Hematopoietic multipotent progenitor cell (in vitro differentiated cells): ENCODE measurements around the gene DNM1. TPM values are rescaled to one million over a fixed set of nuclear protein-coding genes. Genes with fewer than 3 reads are reported as not detected.
"Not testable (repeated sequence)": the region's sequence is repeated elsewhere in the genome, so short reads cannot be mapped to it uniquely, and the experiment has no call there.

ENCODE experiments used
- DNase-seq, 3 donors: peaks; one replicate each; pipeline ENCODE4 v3.0.0-alpha.2; 2011 to 2015; ENCODE audit warnings: low read depth in 2 of 3, low spot score in 2 of 3
- total RNA-seq: library from RNA; depleted of rRNA; stranded (reverse); fragments of >200 nt; gene quantifications from one replicate; pipeline ENCODE4 v1.2.3, GENCODE V29; 2012

Gene DNM1
- total RNA-seq, 1 donor: 11.0 TPM

DNA sequence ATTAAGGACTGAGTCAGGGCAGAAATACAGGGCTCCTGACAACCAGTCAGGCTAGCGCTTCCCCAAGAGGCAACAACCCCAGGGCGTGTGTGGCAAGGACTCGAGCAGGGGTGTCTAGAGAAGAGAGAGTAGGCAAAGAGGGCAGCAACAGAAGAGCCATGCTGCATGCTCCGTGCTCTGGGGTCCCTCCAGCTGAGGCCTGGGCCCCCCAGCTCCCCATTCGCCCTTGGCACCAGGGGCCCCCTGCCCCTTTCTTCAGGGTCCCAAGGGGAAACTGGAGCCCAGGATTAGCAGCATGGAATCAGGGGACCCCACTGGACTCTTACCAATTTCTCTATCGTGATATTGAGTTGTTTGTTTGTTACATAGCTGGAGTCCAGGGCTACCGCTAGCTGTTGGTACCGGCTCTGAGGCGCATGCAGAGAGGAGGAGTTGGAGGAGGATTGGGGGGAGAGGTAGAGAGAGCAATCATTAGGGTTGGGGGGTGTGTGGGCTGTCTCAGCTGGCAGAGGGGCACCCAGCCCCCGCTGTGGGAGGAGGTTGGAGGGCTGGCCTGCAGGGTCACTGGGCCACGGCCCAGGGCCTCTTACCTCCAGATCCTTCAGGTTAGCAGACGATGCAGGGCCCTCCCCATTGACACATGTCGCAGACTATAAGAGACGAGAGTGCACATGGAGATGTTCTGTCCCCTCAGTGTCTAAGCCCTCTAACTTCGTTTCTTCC is 63.9 kb downstream of the DNM1 start:
- DNase-seq: no peak

DNA sequence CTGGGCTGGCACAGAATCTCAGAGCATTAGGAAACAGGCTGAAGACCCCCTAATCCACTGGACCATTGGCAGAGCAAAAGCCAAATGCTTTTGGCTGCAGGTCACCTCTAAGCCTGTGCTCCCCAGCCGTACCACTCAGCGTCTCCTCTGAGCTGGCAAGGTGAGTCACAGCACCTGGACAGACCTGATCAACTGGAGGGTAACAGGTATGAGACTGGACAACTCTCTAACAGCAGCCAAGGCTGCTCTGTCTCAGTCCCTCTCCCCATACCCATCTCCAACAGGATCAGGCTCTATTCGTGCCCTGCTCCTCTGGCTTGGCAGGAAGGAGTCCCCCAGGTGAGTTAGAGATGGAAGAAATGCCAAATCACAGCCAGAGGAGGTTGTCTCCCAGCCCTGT is 67.9 kb downstream of the DNM1 start:
- DNase-seq: no peak

GRCh38 chr9:128271512-128271911 is 68.3 kb downstream of the DNM1 start:
- DNase-seq: no peak

GRCh38 chr9:128274245-128274644 is 71.1 kb downstream of the DNM1 start:
- DNase-seq: no peak

GRCh38 chr9:128275198-128276007 is 72.2 kb downstream of the DNM1 start, which contains the start of gene GOLGA2:
Gene GOLGA2, minus strand, starts transcription at chr9:128276007. Its CDS starts 31 bp downstream, at chr9:128275976.
- DNase-seq: peak in 2 of 3 donors; percentile 31

DNA sequence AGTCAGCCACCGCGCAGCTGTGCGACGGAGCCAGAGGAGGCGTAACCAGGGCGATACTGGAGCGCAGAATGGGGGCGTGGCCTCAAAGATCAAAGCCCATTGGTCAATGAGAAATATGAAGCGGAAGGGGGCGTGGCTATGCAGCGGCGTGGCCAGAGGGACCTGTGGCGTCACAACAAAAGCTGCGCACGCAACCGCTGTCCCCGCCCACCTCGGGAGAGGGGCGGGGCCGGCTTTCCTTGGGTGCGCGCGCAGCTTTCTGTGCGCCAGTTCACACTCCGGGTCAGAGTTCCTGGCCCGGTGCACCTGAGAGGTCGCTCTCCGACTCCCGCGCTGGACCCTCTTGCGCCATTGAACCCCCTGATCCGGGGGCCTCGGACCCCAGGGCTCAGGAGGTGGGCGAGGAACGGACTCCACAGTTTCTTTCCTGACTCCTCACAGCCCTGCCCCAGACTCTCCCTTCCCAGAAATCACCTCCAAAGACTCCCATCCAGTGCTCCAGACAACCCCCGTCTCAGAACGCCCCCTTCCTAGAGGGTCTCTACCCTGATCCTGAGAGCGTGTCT is 72.9 kb downstream of the DNM1 start, which contains the start of gene SWI5:
Gene SWI5 (plus strand): TSS at position 269 of the 566 bp plus-strand sequence.
- DNase-seq: peak; percentile 99 to 100 (median 100)

DNA sequence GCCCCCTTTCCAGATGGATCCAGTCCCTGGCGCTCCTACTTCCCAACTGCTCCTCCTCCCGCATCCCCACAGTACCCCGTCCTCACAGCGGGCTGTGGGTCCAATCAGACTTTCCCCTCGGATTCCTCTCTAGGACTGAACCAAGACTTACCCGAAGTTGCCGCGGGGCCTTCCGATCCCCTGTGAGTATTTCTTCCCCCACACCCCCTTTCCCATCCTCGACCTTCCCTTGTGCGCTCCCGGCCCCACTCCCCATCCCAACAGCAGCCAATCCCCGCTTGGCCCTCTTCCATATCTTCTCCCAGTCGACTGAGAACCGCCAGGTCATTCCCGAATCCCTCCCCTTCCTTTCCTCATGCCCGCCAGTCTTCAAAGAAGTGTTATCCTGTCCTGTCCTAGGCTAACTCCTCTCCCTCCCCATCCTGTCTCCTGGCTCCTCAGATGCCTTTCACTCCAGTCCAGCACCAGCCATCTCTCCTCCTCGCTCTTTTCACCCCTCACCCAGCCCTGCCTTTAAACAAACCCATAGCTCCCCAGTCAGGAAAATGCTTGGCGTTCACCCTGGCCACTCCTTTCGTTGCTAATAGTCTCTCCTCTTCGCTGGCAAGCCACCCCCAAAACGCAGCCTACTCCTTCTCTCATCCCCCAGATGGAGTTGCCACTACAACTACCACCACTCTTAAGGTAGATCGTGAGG is 73.5 kb downstream of the DNM1 start:
- DNase-seq: no peak

GRCh38 chr9:128279088-128280073 is 76.2 kb downstream of the DNM1 start:
- DNase-seq: not testable (repeated sequence)

DNA sequence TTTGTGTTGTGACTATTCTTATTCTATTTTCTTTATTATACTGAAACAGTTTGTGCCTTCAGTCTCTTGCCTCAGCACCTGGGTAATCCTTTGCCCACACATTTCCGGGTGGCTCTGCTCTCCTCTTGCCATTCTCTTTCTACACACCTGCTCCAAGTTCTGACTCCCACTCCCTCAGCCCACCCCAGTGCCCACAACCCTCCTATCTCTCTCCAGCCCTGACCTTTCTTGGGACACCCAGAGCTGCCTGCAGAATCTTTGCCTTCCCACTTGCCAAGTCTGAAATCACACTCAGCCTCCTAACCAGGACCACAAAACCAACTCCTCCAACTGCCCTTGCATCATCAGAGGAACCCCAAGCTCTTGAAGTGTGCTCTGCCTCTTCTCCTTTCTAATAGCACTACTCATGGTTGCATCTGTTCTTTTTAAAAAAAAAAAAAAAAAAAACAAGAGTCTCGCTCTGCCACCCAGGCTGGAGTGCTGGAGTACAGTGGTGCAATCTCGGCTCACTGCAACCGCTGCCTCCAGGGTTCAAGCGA is 77.0 kb downstream of the DNM1 start:
- DNase-seq: no peak

- DNase-seq: no peak
Measured at GRCh38 chr9:128282500-128282899, 79.3 kb downstream of the DNM1 start.

DNA sequence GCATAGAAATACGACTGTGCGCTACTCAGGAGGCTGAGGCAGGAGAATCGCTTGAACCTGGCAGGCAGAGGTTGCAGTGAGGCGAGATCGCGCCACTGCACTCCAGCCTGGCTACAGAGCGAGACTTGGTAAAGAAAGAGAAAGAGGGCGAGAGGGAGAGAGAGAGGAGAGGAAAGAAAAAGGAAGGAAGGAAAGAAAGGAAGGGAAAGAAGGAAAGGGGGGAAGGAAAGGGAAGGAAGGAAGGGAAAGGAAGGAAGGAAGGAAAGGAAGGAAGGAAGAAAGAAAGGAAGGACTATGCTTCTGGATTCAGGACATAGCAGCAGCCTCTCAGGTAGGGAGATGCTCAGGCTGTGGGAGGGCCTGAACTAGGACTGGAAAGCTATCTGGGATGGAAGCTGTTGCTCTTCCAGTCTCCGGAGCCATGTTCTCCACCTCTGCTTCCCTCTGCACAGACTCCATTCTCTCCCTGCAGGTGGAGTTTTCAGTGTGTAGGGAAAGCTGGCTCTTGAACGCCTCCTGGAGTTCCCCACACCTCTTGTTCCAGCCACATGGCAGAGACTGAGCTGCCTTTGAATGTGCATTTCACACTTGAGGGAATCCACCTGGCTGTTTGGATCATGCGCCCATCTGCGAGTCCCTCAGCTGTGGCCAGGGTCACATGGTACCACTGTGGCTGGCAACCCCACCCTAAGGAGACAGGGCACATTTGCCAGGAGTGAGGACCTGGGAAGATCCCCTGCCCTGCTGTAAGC is 82.0 kb downstream of the DNM1 start:
- DNase-seq: no peak

DNA sequence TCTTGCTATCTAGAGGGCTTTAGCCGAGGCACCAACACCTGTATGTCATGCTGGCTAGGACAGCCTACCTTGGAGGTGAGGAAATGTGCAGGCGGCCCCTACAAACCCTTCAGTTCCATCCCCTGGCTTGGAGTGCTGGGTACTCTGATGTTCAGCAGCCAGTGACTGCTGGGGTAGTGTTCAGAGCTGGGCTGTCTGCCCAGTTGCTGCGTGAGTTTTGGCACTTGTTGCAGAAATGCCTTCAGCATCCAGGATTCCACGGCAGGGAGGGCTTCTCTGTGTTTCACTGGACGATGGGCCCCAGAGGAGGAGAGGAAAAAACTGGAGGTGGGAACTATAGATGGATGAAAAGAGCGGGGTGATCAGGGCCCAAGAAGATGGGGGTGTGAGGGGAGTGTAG is 83.3 kb downstream of the DNM1 start:
- no peak for DNase-seq

DNA sequence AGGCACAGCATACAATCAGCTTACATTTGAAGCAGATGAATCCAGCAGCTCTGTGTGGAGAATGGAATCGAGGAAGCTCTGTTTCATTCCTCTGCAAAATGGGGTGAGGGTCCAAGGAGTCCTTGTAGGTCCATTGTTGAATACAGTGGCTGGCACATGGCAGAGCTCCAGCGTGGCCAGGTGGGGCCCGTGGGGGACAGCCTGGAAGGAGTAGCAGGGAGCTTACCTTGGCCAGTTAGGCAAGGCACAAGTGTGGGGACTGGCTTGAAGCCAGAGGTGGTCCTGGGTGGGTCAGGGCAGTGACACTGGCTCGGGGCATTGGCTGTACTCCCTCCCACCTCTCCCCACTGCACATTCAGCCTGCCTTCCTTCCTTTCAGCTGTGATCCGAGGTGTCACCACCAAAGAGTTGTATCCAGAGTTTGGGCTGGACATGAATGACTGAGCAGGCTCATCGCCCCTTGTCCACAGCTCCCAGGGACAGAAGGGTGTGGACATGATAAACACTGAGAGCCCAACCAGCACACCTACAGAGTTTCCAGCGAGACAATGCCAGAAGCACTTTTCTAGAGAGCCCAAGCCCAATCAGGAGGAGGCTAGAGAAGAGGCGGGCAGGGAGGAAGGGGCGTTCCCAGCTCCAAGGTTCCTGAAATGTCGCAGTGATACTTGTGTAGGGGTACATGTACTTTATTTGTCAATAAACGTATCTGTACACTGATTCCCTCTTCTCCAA is 85.3 kb downstream of the DNM1 start:
- DNase-seq: no peak

DNA sequence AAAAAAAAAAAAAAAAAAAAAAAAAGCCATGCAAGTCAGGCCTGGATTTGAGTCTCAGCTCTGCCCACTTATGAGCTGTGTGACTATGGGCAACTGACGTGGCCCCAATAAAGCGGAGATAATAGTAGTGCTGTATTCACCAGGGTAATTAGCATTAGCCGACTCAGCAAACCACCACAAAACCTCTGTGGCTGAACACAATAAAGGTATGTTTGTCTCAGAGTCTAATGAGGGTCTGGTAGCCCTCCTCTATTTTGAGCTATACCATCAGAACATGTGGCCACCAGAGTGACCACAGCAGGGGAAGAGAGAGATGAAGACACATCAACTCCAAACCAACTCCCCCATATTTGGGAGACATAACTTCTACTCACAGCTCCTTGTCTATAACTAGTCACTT is 88.8 kb downstream of the DNM1 start:
- no peak for DNase-seq

DNA sequence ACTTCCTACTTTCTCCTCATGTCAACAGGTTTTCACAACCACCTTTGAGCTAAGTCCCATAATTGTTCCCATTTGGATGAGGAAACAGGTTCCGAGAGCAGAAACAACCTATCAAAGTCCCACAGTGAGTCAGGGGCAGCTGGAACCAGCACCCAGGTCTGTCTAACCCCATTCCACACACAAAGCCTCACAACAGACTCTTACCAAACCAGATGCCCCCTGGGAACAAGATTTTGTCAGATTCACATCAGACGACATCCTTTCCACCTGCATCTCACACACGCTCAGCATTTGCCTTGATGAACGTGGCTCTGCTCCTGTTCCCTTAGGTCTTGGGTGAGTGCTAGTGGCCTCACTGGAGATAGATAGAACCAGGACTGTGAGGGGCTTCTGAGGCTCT is 89.9 kb downstream of the DNM1 start:
- DNase-seq: no peak

DNA sequence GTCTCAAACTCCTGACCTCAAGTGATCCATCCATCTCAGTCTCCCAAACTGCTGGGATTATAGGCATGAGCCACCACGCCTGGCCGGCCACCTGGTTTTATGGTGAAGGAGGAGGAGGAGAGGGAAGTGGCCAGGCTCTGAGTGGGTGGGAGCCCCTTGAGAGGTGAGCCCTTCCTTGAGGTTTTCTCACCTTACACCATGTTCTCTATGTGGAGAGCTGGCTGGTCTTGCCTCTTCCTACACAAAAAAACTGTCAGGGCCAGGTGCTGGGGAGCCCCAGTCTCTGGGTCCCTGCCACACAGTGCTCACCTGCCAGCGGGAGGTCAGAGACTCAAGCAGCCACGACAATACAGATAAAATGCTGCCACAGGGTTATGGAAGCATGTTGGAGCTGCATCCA is 91.0 kb downstream of the DNM1 start:
- no peak for DNase-seq

DNA sequence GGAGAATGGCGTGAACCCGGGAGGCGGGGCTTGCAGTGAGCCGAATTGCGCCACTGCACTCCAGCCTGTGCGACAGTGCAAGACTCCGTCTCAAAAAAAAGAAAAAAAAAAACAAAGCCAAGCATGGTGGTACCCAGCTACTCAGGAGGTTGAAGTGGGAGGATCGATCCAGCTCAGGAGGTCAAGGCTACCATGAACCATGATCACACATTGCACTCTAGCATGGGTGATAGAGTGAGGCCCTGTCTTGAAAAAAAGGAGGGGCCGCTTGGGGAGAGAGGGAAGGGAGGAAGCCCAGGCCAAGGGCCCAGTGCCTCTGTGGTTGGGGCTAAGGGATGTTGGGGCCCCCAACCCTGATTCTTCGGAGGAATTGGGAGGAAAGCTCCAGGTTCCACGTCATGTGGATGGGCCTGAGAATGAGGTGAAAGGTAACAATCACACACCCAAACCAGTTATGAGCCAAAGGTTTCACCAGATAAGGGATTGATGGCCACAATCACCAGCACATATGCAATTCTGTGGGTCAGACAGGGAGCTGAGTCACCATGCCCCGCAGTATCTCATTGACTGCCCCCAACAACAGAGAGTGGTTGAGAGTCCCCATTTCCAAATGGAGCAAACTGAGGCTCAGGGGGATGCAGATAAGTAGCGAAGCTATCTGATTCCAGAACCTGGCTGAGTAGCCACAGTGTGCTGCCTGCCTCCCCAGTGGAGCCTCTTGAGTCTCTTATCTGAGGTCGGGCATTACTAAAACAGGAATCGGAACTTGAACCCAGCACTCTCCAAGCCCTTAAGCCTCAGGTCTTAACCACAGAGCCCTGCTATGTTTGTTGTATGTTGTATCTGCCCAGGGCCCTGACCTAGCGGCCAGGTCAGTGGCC is 93.4 kb downstream of the DNM1 start:
- DNase-seq: no peak
